Spleen (tissue), 11 donors: ENCODE measurements around the gene NOP14. TPM values are rescaled to one million over a fixed set of nuclear protein-coding genes. Genes with fewer than 3 reads are reported as not detected.
A peak's percentile ranks its signal among the peaks of the same experiment; 100 is the strongest.

Experiments
- DNase-seq: peaks from one replicate; pipeline ENCODE4 v3.0.0-alpha.2; 2020
- H3K27ac ChIP-seq, 8 donors: fragments of 200-600 bp; sonication (generic) in 7 of 8; 1 replicate in 4 of 8; 2 replicates in 4 of 8; pipeline versions ENCODE4 v1.5.0 to v1.8.0; 2016 to 2021; ENCODE audit warnings: inconsistent platforms in 4 of 8, mild to moderate bottlenecking in 4 of 8, moderate library complexity in 1 of 8
- H3K27me3 ChIP-seq, 7 donors: fragments of 200-600 bp; sonication (generic) in 6 of 7; replicated peaks in 1 of 7; 1 replicate in 4 of 7; 2 replicates in 3 of 7; pipeline versions ENCODE4 v1.5.0 to v1.8.0; 2016 to 2021; ENCODE audit warnings: inconsistent platforms in 3 of 7, mild to moderate bottlenecking in 1 of 7
- H3K36me3 ChIP-seq, 6 donors: fragments of 200-600 bp; sonication (generic) in 5 of 6; 1 replicate in 4 of 6; 2 replicates in 2 of 6; pipeline versions ENCODE4 v1.5.0 to v1.8.0; 2016 to 2021; ENCODE audit warnings: inconsistent platforms in 2 of 6
- H3K4me1 ChIP-seq, 6 donors: fragments of 200-600 bp; sonication (generic) in 5 of 6; 1 replicate in 3 of 6; 2 replicates in 3 of 6; pipeline versions ENCODE4 v1.5.0 to v1.8.0; 2016 to 2021; ENCODE audit warnings: inconsistent platforms in 3 of 6
- H3K4me3 ChIP-seq, 8 donors: fragments of 200-600 bp; sonication (generic) in 7 of 8; 1 replicate in 4 of 8; 2 replicates in 4 of 8; pipeline versions ENCODE4 v1.5.0 to v1.8.0; 2016 to 2021; ENCODE audit warnings: inconsistent platforms in 4 of 8, mild to moderate bottlenecking in 4 of 8, moderate library complexity in 2 of 8
- H3K9me3 ChIP-seq, 8 donors: fragments of 200-600 bp; sonication (generic) in 7 of 8; 1 replicate in 4 of 8; 2 replicates in 4 of 8; pipeline versions ENCODE4 v1.5.0 to v1.8.0; 2016 to 2021; ENCODE audit warnings: inconsistent platforms in 4 of 8
- CTCF ChIP-seq, 11 experiments: fragments of 200-600 bp in 7 of 11; fragments of 450-650 bp in 4 of 11; sonication (generic) in 4 of 11; IDR thresholded peaks in 8 of 11; conservative IDR thresholded peaks in 3 of 11; 1 replicate in 7 of 11; 2 replicates in 4 of 11; pipeline versions ENCODE4 v1.4.0 to v1.8.0; 2016 to 2021; ENCODE audit warnings: antibody characterized with exemption in 11 of 11, inconsistent platforms in 4 of 11, mild to moderate bottlenecking in 1 of 11
- POLR2A ChIP-seq, 3 donors: fragments of 450-650 bp; IDR thresholded peaks; one replicate each; pipeline ENCODE4 v1.5.1; 2017; ENCODE audit warnings: antibody characterized with exemption in 3 of 3, mild to moderate bottlenecking in 1 of 3
- POLR2AphosphoS5 ChIP-seq, 3 donors: sonication (generic); formaldehyde crosslinking; IDR thresholded peaks; one replicate each; pipeline ENCODE4 v1.5.1; 2017; ENCODE audit warnings: antibody characterized with exemption in 3 of 3
- WGBS, 5 donors: extraction: QIAGEN DNeasy Blood & Tissue Kit in 3 of 5; methylation state at CpG; one replicate each; pipeline versions ENCODE4 v1.1.5 to v1.1.7; 2013 to 2018; 5-methylcytosine and 5-hydroxymethylcytosine counted together
- intact Hi-C: fragments of 100-400 bp; cut with DNase I; formaldehyde crosslinking; loops from one replicate; pipeline ENCODE4 v1.15.0; 2023; ENCODE audit warnings: low total_unique reads
- polyA plus RNA-seq, 3 donors: library from polyadenylated mRNA; stranded (reverse); fragments of 200-250 nt; gene quantifications; one replicate each; pipeline ENCODE4 v1.2.1, GENCODE V29; 2013
- total RNA-seq, 7 donors: library from RNA; depleted of rRNA in 3 of 7; stranded (reverse); fragments of >200 nt in 3 of 7; fragmentation: NEBNext Ultra II Directional in 4 of 7; extraction: Animal tissue kit (Norgen Biotek cat#: 25700) in 4 of 7; gene quantifications; one replicate each; pipeline versions ENCODE4 v1.1.0 to v1.2.1, GENCODE V29; 2016 to 2021
- donor health status: healthy with polysubstance abuse.
- donor health status: DM: no; HTN: no; CAD: no; lungs with moderate emphysema.
- donor health status: DM: no; HTN: no; CAD: no.
- donor health status: Bipolar disorder and iron deficiency.
- donor health status: healthy.
- donor health status: DM: no; HTN: no; CAD: no.
- donor health status: DM: yes; HTN: yes; CAD: no.

NOP14 gene
- total and polyA plus RNA-seq, 10 donors: 10.2 to 30.5 (median 22.1) TPM

- Histone ChIP-seq H3K9me3 (no peaks in the 10 kb centered on the region), H3K36me3 (peaks cover 3 to 60% (median 55%) of the 10 kb centered on the region in 6 donors), H3K27ac (peak overlapping the region; percentile 64 to 96 (median 93)), H3K4me3 (peak overlapping the region in 2 of 8 donors; percentile 71 to 89), H3K4me1 (peaks cover 33 to 62% (median 46%) of the 10 kb centered on the region in 6 donors), H3K27me3 (no peaks in the 10 kb centered on the region)
- intact Hi-C loops: loop anchor here (10.0 kb wide), 1 partner anchor 176 kb away; the partner anchor contains the start of gene TNIP2
- WGBS, 5 donors: 83 to 89% (median 84%) methylated on average over 1 to 34 of the region's 34 CpGs
- TF ChIP-seq CTCF (IDR thresholded peaks at IDR 0.05 in 8 of 11, conservative IDR thresholded peaks at IDR 0.05 in 3 of 11) (no peak), POLR2AphosphoS5 (IDR thresholded peaks at IDR 0.05) (peak in 2 of 3 donors; percentile 6 to 46)
- peak; percentile 81 for DNase-seq
These were observed 32.3 kb downstream of the NOP14 start for GRCh38 chr4:2930758-2931511.

- TF ChIP-seq POLR2AphosphoS5 (IDR thresholded peaks at IDR 0.05) (no peak), CTCF (IDR thresholded peaks at IDR 0.05 in 8 of 11, conservative IDR thresholded peaks at IDR 0.05 in 3 of 11) (no peak), POLR2A (IDR thresholded peaks at IDR 0.05) (no peak)
- Histone ChIP-seq H3K27ac (peak overlapping the region in 5 of 8 donors; percentile 92 to 96 (median 94)), H3K9me3 (no peaks in the 10 kb centered on the region), H3K36me3 (peaks cover 6 to 67% (median 62%) of the 10 kb centered on the region in 6 donors), H3K27me3 (no peaks in the 10 kb centered on the region), H3K4me3 (no peak overlapping the region), H3K4me1 (peaks cover 29 to 55% (median 39%) of the 10 kb centered on the region in 6 donors)
- 85 to 95% (median 87%) methylated on average over 12 of the region's 12 CpGs for WGBS, 5 donors
- intact Hi-C loops: loop anchor here (10.0 kb wide), 1 partner anchor 175 kb away; the partner anchor contains the start of gene TNIP2
- peak; percentile 64 for DNase-seq
These were observed 33.0 kb downstream of the NOP14 start for GRCh38 chr4:2930135-2930757.

- WGBS, 5 donors: 87 to 94% (median 90%) methylated on average over 16 of the region's 16 CpGs
- H3K36me3 ChIP-seq: peaks cover 6 to 74% (median 68%) of the 10 kb centered on the region in 6 donors
- H3K4me1 ChIP-seq: peaks cover 29 to 53% (median 37%) of the 10 kb centered on the region in 6 donors
- DNase-seq: peak; percentile 74
- H3K27ac ChIP-seq: peak overlapping the region in 1 of 8 donors; percentile 19
- TF ChIP-seq CTCF (IDR thresholded peaks at IDR 0.05 in 8 of 11, conservative IDR thresholded peaks at IDR 0.05 in 3 of 11): no peak
- peak; percentile 24 to 69 (median 30) for TF ChIP-seq POLR2AphosphoS5 (IDR thresholded peaks at IDR 0.05)
- no peaks in the 10 kb centered on the region for H3K27me3 ChIP-seq
- H3K4me3 ChIP-seq: no peak overlapping the region
- intact Hi-C loops: loop anchor here (10.0 kb wide), 1 partner anchor 75 kb away; no protein-coding TSS in a partner anchor
- H3K9me3 ChIP-seq: no peaks in the 10 kb centered on the region
These were observed 33.7 kb downstream of the NOP14 start for GRCh38 chr4:2929469-2929868.
